Activated CD8-positive, alpha-beta memory T cell treated with anti-CD3 and anti-CD28 coated beads, Interleukin-2, amount 50 U/mL, for 24 hours (primary cell): Measurements from ENCODE around the gene GSN.

Experiments
- DNase-seq: peaks from one replicate; pipeline ENCODE4 v3.0.0-alpha.2; 2020; ENCODE audit errors: extremely low read depth

GSN gene

DNA sequence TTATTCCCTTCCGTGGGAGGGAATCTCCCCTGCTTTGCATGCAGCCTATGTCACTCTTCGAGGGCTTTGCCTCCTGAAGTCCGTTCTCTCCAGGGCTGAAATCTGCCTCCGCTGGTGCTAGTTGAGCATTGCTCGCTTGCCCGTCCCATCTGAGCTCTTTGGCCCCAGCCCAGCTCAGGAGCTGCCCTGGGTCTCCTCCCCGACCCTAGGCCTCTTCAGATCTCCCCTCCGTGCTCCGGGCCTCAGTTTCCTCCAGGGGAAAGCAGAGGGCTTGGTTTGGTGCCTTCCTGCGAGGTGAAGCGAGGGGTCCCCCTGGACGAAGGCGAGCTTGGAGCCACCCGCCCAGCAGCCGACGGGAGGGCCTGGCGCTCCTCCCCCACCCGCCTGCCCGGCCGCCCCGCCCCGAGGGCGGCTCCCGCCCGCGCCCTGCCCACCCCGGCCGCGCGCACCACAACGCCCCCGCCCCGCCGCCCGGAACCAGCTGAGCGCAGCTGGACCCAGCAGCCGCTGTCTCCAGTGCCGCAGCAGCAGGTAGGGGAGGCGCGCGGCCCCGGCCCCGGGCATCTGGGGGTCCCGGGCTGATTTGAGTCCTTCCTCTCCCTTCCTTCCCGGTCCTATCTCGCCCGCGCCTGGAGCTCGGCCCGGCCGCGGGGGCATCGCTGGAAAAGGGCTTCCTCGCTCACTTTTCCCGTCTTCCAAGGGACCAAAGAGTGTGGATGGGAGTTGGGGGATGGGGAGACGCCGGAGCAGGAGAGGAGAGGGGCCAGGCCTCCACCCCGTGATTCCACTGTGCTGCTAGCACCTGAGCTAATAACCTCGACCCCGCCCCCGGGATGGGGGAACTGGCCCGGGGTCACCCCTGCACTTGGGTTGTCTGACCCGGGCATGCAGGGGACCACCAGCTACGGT is at the start of gene GSN:
Gene GSN (plus strand): TSS at position 474 of the 909 bp plus-strand sequence. CDS start 33,810 bp downstream, outside the sequence.
- DNase-seq, result no peak

DNA sequence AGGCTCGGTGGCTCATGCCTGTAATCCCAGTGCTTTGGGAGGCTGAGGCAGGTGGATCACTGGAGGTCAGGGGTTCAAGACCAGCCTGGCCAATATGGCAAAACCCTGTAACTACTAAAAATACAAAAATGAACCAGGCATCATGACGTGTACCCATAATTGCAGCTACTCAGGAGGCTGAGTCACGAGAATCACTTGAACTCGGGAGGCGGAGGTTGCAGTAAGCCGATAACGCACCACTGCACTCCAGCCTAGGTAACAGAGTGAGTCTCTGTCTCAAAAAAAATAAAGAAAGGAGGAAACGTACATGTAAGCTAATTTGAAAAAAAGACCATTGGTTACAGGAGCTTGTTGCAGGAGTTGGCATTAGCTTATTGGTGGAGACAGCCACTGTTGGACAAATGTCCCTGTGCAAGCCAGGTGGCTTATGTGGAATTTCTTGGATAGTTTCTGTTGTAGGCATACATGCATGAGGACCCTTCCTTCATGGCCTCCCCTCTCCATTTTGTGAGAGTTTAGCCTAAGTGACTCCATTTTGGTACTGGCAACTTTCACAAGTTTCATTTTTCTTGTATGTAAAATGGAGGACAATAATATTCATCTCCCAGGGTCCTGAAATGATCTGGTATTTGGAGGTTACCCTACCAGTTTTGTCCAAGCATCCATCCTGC is 49.5 kb upstream of the GSN start:
- no peak for DNase-seq

DNA sequence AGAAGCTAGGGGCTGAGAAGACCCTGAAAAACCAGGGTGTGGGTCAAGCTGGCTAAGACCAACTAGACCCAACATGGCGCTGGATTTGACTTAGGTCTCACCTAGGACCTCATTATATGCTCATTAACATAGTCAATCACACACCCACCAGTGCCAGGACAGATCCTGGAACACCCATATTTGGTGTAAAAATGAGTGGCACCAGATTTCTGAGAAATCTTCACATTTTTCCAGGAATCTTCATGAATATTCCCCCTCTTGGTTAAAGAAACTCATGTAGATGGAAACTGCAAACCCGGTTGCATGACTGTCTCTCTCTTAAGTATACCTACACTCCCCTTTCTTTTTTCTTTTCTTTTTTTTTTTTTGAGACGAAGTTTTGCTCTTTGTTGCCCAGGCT is 48.4 kb upstream of the GSN start:
- DNase-seq, result no peak

DNA sequence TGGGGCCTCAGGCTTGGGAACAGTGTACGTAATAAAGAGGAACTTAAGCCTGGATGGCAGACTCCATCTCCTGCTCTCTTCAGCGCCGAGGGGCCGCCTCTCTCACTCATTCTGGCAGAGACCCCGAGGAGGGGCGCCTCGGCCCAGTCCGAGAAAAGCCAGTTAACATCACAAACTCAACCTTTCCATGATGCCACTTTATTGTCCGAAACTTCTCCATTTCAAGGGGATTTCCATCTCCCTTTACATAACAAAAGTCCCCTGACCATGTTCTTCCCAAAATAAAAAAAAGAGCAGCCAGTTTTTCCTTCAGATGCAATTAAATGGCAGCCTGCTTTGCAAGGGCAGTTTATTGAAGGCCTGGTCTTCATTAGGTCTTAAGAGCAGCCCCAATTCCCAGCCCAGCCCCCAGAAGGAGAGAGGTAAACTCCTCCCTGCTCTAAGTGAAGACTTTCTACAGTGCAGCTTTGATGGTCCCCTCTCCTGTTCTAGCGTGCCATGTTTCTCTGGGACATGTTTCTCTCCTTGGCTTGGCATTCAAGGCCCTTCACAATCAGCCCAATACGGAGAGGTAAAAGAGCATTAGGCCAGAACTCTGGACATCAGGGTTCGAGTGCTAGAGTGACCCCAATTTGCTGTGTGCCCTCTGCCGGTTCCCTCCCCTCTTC is 46.8 kb upstream of the GSN start:
- DNase-seq, result no peak

DNA sequence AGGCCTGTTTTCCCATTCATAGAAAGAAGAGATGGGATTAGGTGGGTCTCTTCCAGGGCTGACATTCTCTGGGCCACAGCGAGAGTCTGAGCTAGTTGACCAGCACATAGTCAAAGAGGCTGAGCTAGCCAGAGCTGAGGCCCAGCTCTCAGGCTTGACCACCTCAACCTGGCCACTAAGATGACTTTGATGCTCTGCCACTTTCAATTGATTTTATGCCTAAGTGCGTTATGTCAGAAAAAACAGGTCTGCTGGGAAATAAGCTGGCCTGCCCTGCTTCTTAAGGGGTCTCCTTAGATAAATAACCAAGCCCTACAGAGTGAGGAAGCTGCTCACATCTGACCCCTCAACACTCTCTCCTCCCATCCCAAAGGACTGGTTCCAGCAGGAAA is 46.3 kb upstream of the GSN start:
- no peak for DNase-seq

DNA sequence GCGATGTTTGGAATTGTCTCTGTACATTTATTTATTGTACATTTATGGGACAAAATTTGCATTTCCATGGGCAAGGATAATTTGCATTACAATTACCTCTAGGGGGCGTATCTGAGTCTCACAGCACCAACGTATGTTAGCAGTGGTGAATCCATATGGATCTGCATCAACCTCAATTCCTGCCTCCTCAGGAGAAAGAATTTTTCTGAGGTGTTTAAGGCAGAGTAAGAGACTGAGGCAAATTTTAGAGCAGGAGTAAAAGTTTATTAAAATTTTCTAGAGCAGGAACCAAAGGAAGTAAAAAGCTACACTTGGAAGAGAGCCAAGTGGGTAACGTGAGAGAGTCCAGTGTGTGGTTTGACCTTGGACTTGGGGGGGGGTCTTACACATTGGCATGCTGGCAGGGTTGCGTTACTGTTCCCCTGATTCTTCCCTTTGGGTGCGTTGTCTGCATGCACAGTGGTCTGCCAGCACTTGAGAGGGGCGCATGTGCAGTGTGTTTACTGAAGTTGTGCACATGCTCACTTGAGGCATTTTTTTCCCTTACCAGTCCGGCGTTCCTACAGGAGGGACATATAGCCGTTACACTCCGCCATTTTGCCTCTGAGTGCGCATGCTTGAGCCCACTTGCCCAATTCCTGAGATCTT is 45.3 kb upstream of the GSN start:
- DNase-seq, result no peak

DNA sequence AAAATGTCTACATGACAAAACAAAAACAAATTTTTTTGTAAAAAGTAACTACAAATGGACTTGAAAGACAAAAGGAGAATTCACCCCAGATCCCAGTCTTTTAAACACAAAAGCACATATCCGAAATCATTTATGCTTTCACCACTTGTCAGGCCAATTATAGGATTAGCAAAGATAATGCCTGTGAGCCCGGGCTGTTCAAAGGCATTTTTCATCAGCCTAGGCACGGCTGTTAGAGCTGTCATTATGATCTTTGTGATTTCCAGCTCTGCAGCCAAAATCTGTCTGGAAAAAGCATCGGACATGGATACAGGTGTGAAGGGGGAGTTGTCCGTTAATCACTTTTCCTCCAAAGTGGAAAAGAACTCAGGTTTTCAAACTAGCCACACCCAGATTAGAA is 42.7 kb upstream of the GSN start:
- DNase-seq, result no peak

DNA sequence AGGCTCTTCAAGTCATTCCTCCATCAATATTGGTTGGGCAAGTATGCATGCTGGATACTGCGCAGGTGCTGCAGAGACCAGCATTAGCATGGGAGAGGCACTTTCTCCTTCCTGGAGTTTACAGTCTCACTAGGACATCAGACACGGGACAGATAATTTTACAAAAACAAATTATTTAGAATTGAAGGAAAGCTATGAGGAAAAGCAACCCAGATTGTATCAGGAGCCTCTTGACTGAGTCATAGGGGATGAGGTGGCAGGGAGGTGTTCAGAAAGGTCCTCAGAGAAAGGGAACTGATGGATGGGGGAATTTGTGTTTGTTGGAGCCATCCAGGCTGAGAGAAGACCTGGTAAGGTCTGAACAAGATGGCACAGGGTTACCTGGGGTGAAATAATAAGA is 41.8 kb upstream of the GSN start:
- DNase-seq, result no peak

DNA sequence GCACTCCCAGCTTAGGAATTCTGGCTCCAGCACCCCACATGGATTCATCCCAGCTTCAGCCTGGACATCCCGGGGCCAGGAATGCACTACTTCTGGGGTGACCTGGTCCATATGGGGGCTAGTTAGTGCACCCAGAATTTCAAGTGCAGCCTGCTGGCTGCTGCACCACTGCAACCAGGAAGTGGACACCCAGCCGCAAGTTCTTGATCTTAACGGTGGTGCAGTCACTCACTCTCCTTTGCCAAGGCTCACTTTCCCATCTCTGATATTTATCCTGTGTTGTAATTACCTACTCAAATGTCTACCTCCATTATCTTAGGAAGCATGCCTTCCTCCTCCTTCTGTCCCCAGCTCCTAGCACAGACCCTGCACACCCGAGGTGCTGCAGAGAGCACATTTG is 40.1 kb upstream of the GSN start:
- DNase-seq, result no peak

DNA sequence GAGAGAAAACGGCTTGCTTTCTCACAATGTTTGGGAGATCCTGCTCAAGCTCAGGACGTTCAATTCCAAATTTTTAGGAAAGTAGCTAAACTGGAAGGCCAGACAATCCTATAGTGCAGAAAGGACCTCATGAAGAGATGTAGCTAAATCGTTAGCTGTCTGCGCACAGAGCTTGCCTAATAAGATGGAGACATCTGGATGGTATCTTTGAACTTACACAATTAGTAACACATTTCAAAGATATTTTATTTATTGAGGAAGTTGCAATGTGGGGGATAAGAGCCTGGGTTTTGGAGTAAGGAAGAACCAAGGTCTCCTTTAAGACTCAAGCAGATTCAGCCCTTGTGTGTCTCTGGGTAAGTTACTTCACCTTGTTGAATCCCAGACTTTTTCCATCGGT is 37.7 kb upstream of the GSN start:
- no peak for DNase-seq

DNA sequence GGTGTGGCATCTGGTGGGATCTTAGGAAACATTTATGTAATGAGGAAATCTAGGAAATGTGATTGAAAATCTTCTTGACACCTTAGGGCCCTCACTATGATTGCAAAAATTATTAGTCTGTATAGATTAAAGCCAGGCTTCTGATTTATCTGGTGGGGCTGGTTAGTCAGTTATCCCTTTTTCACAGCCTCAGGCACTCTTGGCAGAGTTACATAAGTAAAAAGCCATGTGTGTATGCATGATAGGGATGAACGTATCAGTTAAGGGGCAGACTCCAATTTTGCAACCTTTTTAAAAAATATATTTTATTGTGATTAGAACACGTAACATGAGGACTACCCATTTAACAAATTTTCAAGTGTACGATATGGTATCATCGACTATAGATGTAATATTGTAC is 35.7 kb upstream of the GSN start:
- DNase-seq, result no peak

DNA sequence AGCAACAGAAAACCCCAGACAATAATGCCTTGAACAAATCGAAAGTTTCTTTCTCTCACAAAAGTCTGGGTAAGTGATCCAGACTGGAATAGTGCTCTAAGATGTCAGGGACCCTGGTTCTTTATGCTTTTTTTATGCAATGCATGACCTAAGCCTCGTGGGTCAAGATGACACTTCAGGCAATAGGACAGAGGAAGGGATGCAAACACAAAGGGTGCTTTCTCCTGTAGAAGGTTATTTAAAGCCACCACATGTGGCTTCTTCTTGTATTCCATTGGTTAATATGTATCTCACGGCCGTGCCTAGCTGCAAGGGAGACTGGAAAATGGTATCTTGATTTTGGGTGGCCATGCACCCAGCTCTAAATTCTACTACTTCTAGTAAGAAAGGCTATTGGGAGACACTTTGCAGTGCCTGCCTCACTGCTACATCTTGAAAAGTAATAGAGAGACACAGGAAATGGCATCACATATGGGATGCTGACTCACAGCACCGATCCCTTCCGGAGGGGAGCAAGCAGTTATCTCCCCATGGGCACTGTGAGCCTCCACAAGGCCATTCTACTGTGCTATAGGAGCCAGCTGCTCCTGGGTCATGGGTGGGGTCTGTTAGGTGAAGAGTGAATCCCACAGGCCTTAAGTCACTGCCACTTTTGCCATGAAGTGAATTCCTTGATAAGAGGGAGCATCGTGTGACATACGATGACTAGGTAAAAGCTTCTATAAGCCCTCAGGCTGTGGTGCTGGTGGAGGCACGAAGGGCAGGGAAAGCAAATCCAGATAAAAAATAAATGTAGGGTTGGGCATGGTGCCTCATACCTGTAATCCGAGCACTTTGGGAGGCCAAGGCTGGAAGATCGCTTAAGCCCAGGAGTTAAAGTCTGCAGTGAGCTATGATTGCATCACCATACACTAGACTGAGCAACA is 33.8 kb upstream of the GSN start:
- DNase-seq, result no peak

DNA sequence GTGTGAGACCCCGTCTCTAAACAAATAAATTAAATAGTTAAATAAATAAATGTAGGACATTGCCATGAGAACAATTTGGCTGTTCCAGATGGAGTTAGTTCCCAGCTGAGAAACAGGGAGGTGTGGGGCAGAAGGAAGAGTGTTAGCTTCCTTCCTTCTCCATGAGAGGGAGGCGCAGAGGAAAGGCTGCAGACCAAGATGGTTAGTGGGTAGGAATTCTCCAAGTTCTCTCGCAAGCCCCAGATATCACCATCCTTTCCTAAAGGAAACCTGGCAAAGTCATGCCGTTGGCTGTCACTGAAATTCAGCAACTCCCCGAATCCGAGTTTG is 33.2 kb upstream of the GSN start:
- DNase-seq, result no peak

DNA sequence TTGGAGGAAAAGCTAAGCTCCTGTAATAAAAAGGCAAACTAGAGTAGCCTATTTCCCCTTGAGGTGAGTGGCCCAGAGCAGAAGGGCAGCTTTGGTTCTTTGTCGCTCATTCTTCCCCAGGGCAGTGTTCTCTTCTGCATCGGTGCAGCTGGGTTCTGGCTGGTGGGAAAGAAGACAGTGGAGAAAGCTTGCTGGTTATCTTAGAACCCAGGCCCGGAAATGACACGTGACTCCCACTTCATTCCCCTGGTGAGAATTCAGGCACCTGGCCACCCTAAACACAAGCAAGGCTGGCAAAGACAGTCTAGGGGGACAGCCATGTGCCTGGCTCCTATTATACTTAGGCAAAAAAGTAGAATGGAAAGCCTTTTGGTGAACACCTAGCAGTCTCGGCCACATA is 32.5 kb upstream of the GSN start:
- no peak for DNase-seq

DNA sequence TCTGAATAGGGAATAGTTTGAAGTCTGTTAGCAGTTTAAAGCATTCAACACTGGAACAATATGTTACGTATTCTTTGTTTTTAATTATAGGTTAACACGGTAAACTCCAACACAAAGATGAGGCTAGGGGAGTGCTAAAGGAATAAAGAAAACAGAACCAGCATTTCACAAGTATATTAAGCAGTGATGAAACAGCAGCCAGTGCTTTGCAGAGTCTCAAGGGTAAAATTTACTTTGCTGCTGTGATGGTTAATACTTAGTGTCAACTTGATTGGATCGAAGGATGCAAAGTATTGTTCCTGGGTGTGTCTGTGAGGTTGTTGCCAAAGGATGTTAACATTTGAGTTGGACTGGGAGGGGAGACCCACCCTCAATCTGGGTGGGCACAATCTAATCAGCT is 30.0 kb upstream of the GSN start:
- no peak for DNase-seq

DNA sequence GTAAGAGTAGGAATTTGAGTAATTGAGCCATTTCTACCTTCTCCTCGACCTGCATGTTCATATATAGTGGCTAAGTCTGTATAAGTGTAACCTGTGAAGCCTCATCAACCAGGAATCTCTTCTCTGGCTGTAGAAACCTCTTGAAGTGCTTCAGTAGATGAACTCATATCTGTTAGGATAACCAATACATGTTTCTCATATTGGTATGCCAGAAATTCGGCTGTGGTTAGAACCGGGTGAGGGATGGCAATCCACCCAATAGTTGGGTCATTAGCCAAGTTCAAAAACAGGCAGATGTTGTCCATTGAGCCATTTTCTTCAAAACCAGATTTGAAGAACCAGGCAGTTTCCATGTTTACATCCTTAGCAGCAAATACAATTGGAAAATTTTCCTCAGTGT is 28.9 kb upstream of the GSN start:
- DNase-seq, result no peak

DNA sequence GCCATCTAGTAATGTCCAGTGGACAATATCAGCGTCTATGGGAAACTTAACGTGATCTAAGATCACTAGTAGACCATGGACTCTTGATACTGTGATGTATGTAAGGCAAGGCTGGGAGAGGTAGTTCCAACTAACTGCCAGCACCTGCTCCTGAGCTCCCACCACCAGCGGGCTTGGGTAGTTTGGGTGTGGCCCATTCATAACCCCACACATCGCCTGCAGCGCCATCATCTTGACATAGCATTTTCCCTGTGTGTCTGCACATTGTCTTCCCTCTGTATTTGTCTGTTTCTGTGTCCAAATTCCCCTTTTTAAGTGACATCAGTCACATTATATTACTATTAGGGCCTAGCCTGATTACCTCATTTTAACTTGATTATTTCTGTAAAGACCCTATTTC is 28.1 kb upstream of the GSN start:
- DNase-seq, result no peak

DNA sequence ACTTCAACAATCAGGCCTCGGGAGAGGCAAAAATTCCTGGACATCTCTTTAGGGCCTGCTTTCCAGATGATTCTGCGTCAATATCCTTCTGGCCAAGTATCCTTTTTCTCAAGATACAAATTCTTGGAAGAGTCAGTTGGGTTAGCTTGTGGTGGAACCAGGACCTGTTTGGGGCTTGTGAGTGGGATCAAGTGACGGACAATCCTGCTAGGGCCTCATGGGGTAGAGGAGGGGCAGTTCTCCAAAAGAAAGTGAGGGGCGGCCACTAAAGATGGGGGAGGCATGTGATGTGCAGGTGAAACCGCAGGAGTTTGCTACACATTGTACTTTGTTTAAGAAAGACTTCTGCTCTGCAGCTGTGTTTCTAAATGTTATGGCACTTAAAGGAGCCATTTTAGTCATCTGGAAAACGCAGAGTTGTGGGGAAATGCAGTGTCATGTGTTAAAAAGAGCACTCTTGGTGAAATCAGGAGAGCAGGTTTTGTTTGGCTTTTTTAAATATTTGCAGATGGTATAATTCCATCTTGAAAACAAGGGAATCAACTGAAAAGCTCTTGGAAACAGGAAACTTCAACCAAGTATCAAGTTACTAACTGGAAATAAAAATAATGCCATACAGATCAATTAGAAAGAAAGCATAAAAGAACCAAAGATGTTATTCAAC is 27.4 kb upstream of the GSN start:
- DNase-seq, result no peak

DNA sequence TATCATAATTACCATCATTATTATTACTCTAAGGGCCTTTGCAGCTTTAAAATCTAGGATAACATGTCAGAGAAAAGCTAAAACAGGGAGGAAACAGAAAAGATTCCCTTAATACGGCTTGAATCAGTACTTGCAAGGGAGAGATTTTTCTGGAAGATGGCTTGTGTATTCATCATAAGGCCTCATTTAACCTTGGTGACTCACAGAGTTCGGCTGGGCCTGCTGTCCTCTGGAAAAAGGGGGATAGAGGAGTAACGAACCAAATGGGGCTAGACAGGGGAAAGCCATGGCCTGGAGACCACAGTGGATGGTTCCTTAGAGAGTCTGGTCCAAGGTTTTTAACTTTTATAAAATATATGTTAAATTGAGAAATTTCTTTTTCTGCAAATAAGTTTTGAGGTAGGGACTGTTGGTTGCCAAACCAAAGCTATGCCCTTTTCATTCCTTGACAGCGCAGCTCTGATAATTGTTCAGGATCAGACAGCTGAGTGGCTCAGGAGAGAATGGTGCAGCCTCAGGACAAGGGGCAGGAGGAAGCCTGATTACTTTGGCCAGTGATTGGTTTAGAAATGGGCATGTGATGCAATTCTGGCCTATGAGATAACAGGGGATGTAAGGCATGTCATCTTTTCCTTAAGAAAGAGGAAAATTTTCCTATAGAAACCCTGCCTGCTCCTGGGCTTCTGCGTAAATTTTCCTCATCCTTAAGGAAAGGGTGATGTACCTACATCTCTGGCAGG is 25.6 kb upstream of the GSN start:
- DNase-seq, result no peak

DNA sequence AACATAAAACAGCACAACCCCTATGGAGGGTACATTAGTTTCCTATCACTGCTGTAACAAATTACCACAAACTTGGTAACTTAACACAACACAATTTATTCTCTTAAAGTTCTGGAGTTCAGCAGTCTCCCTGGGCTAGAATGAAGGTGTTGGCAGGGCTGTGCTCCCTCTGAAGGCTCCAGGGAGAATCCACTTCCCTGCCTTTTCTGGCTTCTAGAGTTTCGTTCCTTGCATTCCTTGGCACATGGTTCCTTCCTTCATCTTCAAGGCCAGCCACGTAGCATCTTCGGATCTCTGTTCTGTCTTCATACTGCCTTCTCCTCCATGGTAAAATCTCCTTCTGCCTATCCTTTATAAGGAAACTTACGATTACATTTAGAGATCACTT is 25.0 kb upstream of the GSN start:
- no peak for DNase-seq
